ENCODE data around the gene FBXO7.

The FBXO7 gene

DNA sequence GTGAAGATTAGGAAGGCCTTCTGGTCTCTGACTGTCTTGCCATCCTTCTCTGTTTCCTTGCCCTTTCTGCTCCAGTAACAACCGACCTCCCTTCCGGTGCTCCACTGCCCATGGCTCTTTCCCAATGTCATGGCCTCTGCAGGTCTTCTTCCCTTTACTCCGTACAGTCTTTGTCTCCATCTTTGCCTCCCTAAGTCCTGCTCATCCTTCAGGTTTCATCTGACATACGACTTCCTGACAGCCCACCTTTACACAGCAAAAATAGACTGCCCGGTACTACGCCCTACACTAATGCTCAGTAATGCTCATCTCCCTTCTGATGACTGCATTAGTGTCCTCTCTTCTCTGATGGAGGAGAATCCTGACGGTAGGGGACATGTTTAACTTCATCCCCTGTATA lies 63.9 kb downstream of the FBXO7 start:
- no peaks in the 10 kb centered on the region for H3K27me3 ChIP-seq (ENCODE audit: control insufficient read depth, insufficient read depth, low read length, poor library complexity, severe bottlenecking)

GRCh38 chr22:32539631-32540421 lies 65.2 kb downstream of the FBXO7 start:
- no peak overlapping the region for H3K27ac ChIP-seq (ENCODE audit: insufficient read depth, low read depth, low read length, poor library complexity, severe bottlenecking)
- WGBS, 2 experiments: 85 to 87% methylated on average over 10 of the region's 10 CpGs

More for the DNA sequence above, 63.9 kb downstream of the FBXO7 start:
- Histone ChIP-seq H3K36me3 (ENCODE audit: control insufficient read depth, insufficient read depth, low read length) (no peaks in the 10 kb centered on the region), H3K9me3 (ENCODE audit: control insufficient read depth, low read length) (no peaks in the 10 kb centered on the region), H3K27ac (ENCODE audit: insufficient read depth, low read depth, low read length, poor library complexity, severe bottlenecking) (no peak overlapping the region), H3K4me1 (ENCODE audit: control insufficient read depth, insufficient read depth, low read length) (peaks cover 5% of the 10 kb centered on the region), H3K4me3 (ENCODE audit: insufficient read depth, low read depth, low read length) (no peak overlapping the region)
- 94% methylated on average over 7 of the region's 7 CpGs for WGBS, 2 experiments

GRCh38 chr22:32541481-32541880 lies 66.9 kb downstream of the FBXO7 start:
- Histone ChIP-seq H3K27me3 (ENCODE audit: control insufficient read depth, insufficient read depth, low read length, poor library complexity, severe bottlenecking) (no peaks in the 10 kb centered on the region), H3K4me1 (ENCODE audit: control insufficient read depth, insufficient read depth, low read length) (peaks cover 5% of the 10 kb centered on the region), H3K9me3 (ENCODE audit: control insufficient read depth, low read length) (no peaks in the 10 kb centered on the region), H3K27ac (ENCODE audit: insufficient read depth, low read depth, low read length, poor library complexity, severe bottlenecking) (no peak overlapping the region), H3K36me3 (ENCODE audit: control insufficient read depth, insufficient read depth, low read length) (no peaks in the 10 kb centered on the region), H3K4me3 (ENCODE audit: insufficient read depth, low read depth, low read length) (no peak overlapping the region)
- WGBS, 2 experiments: 94 to 95% methylated on average over 13 of the region's 13 CpGs

More at GRCh38 chr22:32539631-32540421, 65.2 kb downstream of the FBXO7 start:
- Histone ChIP-seq H3K27me3 (ENCODE audit: control insufficient read depth, insufficient read depth, low read length, poor library complexity, severe bottlenecking) (no peaks in the 10 kb centered on the region), H3K9me3 (ENCODE audit: control insufficient read depth, low read length) (no peaks in the 10 kb centered on the region), H3K4me3 (ENCODE audit: insufficient read depth, low read depth, low read length) (no peak overlapping the region), H3K36me3 (ENCODE audit: control insufficient read depth, insufficient read depth, low read length) (no peaks in the 10 kb centered on the region), H3K4me1 (ENCODE audit: control insufficient read depth, insufficient read depth, low read length) (peaks cover 5% of the 10 kb centered on the region)

GRCh38 chr22:32542066-32542676 lies 67.6 kb downstream of the FBXO7 start:
- Histone ChIP-seq H3K36me3 (ENCODE audit: control insufficient read depth, insufficient read depth, low read length) (no peaks in the 10 kb centered on the region), H3K9me3 (ENCODE audit: control insufficient read depth, low read length) (no peaks in the 10 kb centered on the region), H3K4me3 (ENCODE audit: insufficient read depth, low read depth, low read length) (no peak overlapping the region), H3K4me1 (ENCODE audit: control insufficient read depth, insufficient read depth, low read length) (peaks cover 5% of the 10 kb centered on the region), H3K27ac (ENCODE audit: insufficient read depth, low read depth, low read length, poor library complexity, severe bottlenecking) (no peak overlapping the region), H3K27me3 (ENCODE audit: control insufficient read depth, insufficient read depth, low read length, poor library complexity, severe bottlenecking) (no peaks in the 10 kb centered on the region)
- 93 to 95% methylated on average over 8 of the region's 8 CpGs for WGBS, 2 experiments

GRCh38 chr22:32542677-32543357 lies 68.2 kb downstream of the FBXO7 start:
- Histone ChIP-seq H3K4me3 (ENCODE audit: insufficient read depth, low read depth, low read length) (no peak overlapping the region), H3K27me3 (ENCODE audit: control insufficient read depth, insufficient read depth, low read length, poor library complexity, severe bottlenecking) (no peaks in the 10 kb centered on the region), H3K27ac (ENCODE audit: insufficient read depth, low read depth, low read length, poor library complexity, severe bottlenecking) (no peak overlapping the region), H3K36me3 (ENCODE audit: control insufficient read depth, insufficient read depth, low read length) (no peaks in the 10 kb centered on the region), H3K4me1 (ENCODE audit: control insufficient read depth, insufficient read depth, low read length) (peaks cover 5% of the 10 kb centered on the region), H3K9me3 (ENCODE audit: control insufficient read depth, low read length) (no peaks in the 10 kb centered on the region)
- WGBS, 2 experiments: 89 to 93% methylated on average over 17 of the region's 17 CpGs

- H3K9me3 ChIP-seq (ENCODE audit: control insufficient read depth, low read length): no peaks in the 10 kb centered on the region
- H3K27ac ChIP-seq (ENCODE audit: insufficient read depth, low read depth, low read length, poor library complexity, severe bottlenecking): no peak overlapping the region
- no peak overlapping the region for H3K4me3 ChIP-seq (ENCODE audit: insufficient read depth, low read depth, low read length)
- peaks cover 3% of the 10 kb centered on the region for H3K4me1 ChIP-seq (ENCODE audit: control insufficient read depth, insufficient read depth, low read length)
- H3K36me3 ChIP-seq (ENCODE audit: control insufficient read depth, insufficient read depth, low read length): no peaks in the 10 kb centered on the region
- no peaks in the 10 kb centered on the region for H3K27me3 ChIP-seq (ENCODE audit: control insufficient read depth, insufficient read depth, low read length, poor library complexity, severe bottlenecking)
- 92 to 95% methylated on average over 6 of the region's 6 CpGs for WGBS, 2 experiments
Observed at GRCh38 chr22:32544953-32545558, 70.4 kb downstream of the FBXO7 start.

- Histone ChIP-seq H3K36me3 (ENCODE audit: control insufficient read depth, insufficient read depth, low read length) (no peaks in the 10 kb centered on the region), H3K27me3 (ENCODE audit: control insufficient read depth, insufficient read depth, low read length, poor library complexity, severe bottlenecking) (no peaks in the 10 kb centered on the region), H3K27ac (ENCODE audit: insufficient read depth, low read depth, low read length, poor library complexity, severe bottlenecking) (no peak overlapping the region), H3K4me3 (ENCODE audit: insufficient read depth, low read depth, low read length) (no peak overlapping the region), H3K9me3 (ENCODE audit: control insufficient read depth, low read length) (no peaks in the 10 kb centered on the region), H3K4me1 (ENCODE audit: control insufficient read depth, insufficient read depth, low read length) (no peaks in the 10 kb centered on the region)
- WGBS, 2 experiments: 85 to 92% methylated on average over 4 of the region's 4 CpGs
Observed at GRCh38 chr22:32545801-32546200, 71.2 kb downstream of the FBXO7 start.

GRCh38 chr22:32546496-32546895 lies 71.9 kb downstream of the FBXO7 start:
- Histone ChIP-seq H3K27me3 (ENCODE audit: control insufficient read depth, insufficient read depth, low read length, poor library complexity, severe bottlenecking) (no peaks in the 10 kb centered on the region), H3K27ac (ENCODE audit: insufficient read depth, low read depth, low read length, poor library complexity, severe bottlenecking) (no peak overlapping the region), H3K4me3 (ENCODE audit: insufficient read depth, low read depth, low read length) (no peak overlapping the region), H3K4me1 (ENCODE audit: control insufficient read depth, insufficient read depth, low read length) (no peaks in the 10 kb centered on the region), H3K36me3 (ENCODE audit: control insufficient read depth, insufficient read depth, low read length) (no peaks in the 10 kb centered on the region), H3K9me3 (ENCODE audit: control insufficient read depth, low read length) (no peaks in the 10 kb centered on the region)
- WGBS, 2 experiments: 83 to 91% methylated on average over 4 of the region's 4 CpGs

DNA sequence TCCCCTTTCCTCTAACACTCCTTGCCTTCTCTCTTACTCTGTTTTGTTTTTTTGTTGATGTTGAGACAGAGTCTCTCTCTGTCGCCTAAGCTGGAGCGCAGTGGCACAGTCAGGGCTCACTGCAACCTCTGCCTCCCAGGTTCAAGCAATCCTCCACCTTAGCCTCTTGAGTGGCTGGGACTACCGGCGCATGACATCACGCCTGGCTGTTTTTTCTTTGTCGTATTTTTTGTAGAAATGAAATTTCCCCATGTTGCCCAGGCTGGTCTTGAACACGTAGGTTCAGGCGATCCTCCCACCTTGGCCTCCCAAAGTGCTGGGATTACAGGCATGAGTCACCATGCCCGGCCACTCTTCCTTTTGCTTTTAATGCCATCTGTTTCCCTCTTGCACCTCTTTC lies 72.3 kb downstream of the FBXO7 start:
- H3K27ac ChIP-seq (ENCODE audit: insufficient read depth, low read depth, low read length, poor library complexity, severe bottlenecking): no peak overlapping the region

DNA sequence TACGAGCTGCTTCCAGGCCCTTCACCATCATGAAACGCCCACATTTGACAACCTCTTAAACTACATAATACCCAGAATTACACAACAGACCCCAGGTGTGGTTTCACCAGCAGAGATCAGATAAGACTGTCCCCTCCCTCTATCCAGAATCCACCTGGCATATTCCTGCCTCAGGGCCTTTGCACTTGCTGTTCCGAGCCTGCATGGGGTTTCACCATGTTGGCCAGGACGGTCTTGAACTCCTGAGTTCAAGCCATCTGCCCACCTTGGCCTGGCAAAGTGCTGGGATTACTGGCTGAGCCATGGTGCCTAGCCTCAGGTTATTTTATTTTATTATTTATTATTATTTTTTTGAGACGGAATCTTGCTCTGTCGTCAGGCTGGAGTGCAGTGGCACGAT lies 73.4 kb downstream of the FBXO7 start:
- Histone ChIP-seq H3K4me3 (ENCODE audit: insufficient read depth, low read depth, low read length) (no peak overlapping the region), H3K27ac (ENCODE audit: insufficient read depth, low read depth, low read length, poor library complexity, severe bottlenecking) (no peak overlapping the region), H3K4me1 (ENCODE audit: control insufficient read depth, insufficient read depth, low read length) (no peaks in the 10 kb centered on the region), H3K27me3 (ENCODE audit: control insufficient read depth, insufficient read depth, low read length, poor library complexity, severe bottlenecking) (no peaks in the 10 kb centered on the region), H3K36me3 (ENCODE audit: control insufficient read depth, insufficient read depth, low read length) (no peaks in the 10 kb centered on the region), H3K9me3 (ENCODE audit: control insufficient read depth, low read length) (no peaks in the 10 kb centered on the region)
- WGBS, 2 experiments: 93 to 94% methylated on average over 7 of the region's 7 CpGs

More for the DNA sequence above, 72.3 kb downstream of the FBXO7 start:
- H3K9me3 ChIP-seq (ENCODE audit: control insufficient read depth, low read length): no peaks in the 10 kb centered on the region
- H3K4me3 ChIP-seq (ENCODE audit: insufficient read depth, low read depth, low read length): no peak overlapping the region
- WGBS, 2 experiments: 92 to 94% methylated on average over 9 of the region's 9 CpGs
- H3K36me3 ChIP-seq (ENCODE audit: control insufficient read depth, insufficient read depth, low read length): no peaks in the 10 kb centered on the region
- no peaks in the 10 kb centered on the region for H3K4me1 ChIP-seq (ENCODE audit: control insufficient read depth, insufficient read depth, low read length)
- H3K27me3 ChIP-seq (ENCODE audit: control insufficient read depth, insufficient read depth, low read length, poor library complexity, severe bottlenecking): no peaks in the 10 kb centered on the region
